Measurements from ENCODE around the gene RNF224.

The RNF224 gene

DNA sequence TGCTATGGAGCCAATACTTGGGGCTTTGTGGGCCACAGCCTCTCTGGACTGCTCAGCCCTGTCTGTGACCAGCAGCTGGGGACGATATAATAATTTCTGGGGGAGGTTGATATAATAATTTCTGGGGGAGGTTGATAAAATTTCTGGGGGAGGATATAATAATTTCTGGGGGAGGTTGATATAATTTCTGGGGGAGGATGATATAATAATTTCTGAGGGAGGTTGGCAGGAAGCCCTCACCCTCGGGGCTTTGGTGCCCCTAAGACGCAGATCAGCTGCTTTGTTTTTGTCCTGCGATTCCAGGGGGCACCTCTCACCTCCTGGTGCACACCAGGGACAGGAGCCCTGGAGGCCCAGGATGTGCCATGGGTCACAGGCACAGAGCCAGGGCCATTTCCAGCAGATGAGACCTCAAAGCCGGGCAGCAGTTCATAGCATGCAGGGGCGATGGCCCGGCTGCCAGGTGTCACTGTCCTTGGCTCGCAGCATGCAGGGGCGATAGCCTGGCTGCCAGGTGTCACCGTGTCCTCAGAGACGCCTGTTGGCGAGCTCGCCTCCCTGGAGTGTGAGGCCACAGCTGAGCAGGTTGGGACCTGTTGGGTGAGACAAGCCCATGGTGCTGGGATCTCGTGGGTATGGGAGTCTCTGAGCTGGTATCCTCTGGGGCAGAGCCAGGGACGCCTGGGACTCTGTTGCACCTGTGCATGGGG, 46.5 kb downstream of the RNF224 start:
- DNase-seq (ENCODE audit: low read depth, low spot score): no peak

DNA sequence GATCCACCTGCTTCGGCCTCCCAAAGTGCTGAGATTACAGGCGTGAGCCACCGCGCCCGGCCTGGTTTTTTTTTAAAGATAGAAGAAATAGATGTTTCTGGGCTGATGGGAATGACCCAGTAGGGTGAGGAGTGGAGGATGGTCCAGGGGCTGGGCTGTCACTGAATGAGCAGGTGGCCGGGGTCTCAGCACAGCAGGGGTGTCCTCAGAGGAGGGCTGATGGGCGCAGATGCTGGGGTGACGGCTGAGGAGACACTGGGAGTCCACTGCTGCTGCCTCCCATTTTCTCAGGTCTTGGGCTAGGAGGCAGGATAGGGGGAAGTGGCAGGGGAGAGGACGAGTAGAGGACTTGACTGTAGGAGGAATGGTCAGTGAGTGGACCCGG, 47.9 kb downstream of the RNF224 start:
- no peak for DNase-seq (ENCODE audit: low read depth, low spot score)

DNA sequence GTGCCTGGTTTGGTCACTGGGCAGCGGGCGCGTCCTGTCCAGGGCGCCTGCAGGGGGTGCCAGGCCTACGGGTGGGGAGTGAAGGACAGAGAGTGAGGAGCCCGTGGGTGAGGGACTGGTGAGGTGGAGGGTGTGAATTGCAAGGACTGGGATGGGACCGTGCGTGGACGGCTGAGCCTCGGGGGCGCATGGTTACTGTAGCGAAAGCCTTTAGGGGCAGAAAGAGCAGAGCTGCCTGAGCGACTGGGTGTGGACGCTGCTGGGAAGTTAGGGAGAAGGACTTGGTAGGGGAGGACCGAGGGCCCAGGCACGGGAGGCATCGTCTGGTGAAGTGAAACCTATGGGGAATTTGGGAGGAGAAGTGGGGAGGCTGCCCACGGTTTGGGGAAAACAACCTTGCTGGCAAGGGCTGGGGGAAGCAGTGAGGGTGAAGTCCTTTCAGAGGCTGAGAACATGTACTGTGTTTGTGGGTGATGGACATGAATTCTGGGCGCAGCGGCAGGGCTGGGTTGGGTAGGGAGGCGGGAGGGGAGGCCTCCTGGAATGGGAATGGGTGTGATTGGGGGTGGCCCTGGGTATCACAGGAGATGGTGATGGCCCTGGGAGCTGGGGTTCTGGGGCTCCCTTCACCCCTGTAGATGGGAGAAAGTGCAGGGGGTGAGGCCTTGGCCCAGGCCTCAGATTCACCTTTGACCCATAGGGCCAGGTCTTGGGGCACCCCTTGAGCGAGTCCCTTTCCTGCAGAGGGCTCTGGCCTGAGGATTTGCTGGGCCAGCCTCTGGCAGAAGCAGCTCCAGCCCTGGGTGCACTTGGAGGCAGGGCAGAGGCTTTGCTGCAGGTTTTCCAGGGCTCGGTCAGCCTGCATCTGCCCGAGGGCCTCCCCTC, 48.5 kb downstream of the RNF224 start:
- DNase-seq (ENCODE audit: low read depth, low spot score): no peak

DNA sequence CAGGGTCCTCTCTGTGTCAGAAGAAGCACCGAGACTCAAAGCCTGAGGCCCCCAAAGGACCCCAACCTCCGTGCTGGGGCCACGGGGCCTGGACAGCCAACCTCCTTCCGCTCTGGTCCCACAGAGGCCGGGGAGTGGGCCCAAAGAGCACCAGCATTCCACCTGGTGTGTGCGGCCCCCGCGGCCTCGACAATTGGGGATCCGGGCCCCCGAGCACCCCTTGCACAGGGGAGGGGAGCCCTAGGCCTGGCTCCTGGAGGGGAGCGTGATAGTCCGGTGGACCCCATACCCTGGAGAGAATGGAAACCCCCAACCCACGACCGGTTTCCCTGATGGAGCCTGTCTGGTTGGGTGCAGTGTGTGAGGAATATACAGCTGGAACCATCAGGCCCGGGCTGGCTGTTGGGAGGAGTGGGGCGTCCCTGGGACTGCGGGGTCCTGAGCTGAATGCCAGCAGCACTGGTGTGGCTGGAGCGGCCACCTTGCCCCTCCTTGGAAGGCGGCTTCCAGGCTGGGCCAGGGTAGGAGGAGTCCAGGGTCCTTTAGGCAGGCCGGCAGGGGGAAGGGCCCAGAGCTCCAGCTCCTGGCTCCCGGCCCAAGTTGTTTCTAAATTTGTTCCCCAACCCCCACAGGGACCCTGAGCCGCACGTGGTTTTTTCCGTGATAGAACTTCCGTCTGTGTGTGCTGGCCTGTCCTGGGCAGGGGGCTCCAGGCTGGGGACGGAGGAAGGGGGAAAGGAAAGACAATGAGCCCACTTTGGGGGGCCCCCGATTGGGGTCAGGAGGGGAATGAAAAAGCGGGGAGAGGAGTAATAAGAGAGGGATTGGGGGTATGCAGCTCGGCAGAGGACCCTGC, 49.4 kb downstream of the RNF224 start:
- no peak for DNase-seq (ENCODE audit: low read depth, low spot score)

DNA sequence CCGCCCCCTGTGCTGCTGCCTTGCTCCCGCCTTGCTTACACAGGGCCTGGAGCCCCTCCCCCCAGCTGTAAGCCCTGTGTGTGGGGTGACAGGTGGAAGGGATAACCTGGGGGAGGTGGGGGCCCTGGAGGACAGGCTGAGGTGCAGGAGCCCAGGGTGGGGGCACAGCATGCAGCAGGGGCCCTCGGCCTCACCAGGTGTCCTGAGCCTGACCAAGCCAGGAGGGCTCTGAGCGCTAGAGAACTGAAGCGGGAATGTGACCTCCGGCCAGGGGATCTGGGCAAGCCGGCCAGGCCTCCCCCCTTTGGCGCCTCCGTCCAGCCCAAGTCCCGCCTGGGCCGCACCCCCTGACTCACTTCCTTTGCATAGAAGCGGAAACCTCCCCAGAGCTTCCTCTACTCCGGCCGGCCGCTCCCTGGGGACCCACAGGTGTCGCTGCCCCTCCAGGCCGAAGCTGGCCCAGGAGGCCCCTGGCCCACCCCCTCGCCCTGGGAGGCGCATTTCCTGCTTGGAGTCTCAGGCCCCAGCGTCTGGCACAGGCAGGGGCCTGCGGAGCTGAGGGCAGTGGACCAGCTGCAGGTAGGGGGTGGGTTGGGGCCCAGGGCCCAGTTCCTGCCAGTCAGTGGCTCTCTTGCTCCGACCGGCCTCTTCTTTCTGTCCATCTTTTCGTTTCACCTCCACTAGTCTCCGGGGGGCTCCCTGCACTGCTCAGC, 50.2 kb downstream of the RNF224 start, which contains the start of gene TOR4A:
TOR4A (plus strand) TSS at position 398 of the 713 bp plus-strand sequence. CDS start 964 bp downstream, outside the sequence.
- DNase-seq (ENCODE audit: low read depth, low spot score): no peak

DNA sequence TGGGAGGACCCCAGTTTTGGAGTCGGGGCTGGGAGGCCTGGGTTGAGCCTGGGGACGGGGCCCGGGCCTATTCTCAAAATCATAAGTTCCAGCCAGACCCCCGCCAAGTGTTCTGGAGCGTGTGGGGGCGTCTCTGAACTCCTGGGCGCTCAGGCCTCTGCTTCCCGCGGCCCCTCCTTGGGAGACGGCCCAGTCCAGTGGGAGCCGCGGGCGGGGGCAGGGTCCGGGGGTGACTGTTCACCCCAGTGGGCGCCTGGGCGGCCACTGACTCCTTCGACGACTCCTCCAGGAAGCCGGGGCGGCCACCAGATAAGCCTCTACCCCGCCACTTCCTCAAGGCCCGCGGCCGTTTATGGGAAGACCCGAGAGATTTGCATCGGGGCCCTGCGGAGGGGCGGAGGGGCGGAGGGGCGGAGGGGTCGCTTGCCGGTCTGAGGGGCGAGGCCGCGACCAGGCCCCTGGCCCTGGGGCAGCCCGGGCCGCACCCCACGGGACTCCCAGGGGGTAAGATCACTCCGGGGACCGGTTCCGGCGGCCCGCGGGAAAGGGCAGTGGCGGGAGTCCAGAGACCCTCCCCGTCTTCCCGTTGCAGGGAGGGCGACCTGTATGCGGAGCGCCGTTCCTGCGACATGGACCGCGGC, 50.9 kb downstream of the RNF224 start:
- no peak for DNase-seq (ENCODE audit: low read depth, low spot score)
